ENCODE results near the gene VSTM1.

- TF ChIP-seq CTCF (IDR thresholded peaks at IDR 0.05; ENCODE audit: borderline replicate concordance, extremely low read depth, low read length, poor library complexity, severe bottlenecking) (no peak), EZH2 (IDR thresholded peaks at IDR 0.05; ENCODE audit: borderline replicate concordance, low read depth, low read length, severe bottlenecking) (no peak)
These were observed 23.7 kb downstream of the VSTM1 start for GRCh38 chr19:54040003-54040402.

Measured in DND-41 (cell line).